ENCODE results near the gene CNOT1. TPM values are rescaled to one million over a fixed set of nuclear protein-coding genes. Genes with fewer than 3 reads are reported as not detected.

CNOT1 gene
- polyA plus RNA-seq, 1 donor (not counting 4 experiments of a cell fraction or from before 2014, with no cell fraction given) = 163 TPM

DNA sequence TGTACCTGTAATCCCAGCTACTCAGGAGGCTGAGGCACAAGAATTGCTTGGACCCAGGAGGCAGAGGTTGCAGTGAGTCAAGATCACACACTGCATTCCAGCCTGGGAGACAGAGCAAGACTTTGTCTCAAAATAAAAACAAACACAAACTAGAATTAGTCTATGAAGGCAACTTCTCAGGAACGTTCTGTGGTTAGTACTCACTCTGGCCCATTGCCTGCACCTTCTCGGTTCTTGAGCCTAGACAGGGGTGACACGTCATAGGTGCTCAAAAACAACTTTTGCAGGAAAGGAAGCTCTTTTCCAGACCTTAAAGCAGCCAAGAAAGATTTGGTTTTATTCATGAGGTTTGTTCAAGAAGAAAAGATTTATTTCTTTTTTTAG lies 22.3 kb upstream of the CNOT1 start:
- Histone ChIP-seq H3K4me1 (ENCODE audit: control insufficient read depth, extremely low read depth, insufficient read depth, low read length) (peaks cover 9% of the 10 kb centered on the region), H3K9me3 (ENCODE audit: control insufficient read depth, low read depth, low read length) (no peaks in the 10 kb centered on the region), H4K20me1 (ENCODE audit: control insufficient read depth, extremely low read depth, insufficient read depth, low read length) (no peaks in the 10 kb centered on the region), H3K9me1 (ENCODE audit: control insufficient read depth, extremely low read depth, insufficient read depth, low read length) (no peaks in the 10 kb centered on the region), H3K36me3 (ENCODE audit: control insufficient read depth in 2 of 2, extremely low read depth in 1 of 2, insufficient read depth in 2 of 2, low read length in 2 of 2) (no peaks in the 10 kb centered on the region), H3K4me2 (ENCODE audit: control insufficient read depth, extremely low read depth, insufficient read depth, low read depth, low read length) (peak overlapping the region; percentile 38), H3K4me3 (ENCODE audit: control insufficient read depth in 2 of 3, extremely low read depth in 1 of 3, insufficient read depth in 2 of 3, low read depth in 1 of 3, low read length in 3 of 3) (no peak overlapping the region), H3K27me3 (ENCODE audit: control insufficient read depth, extremely low read depth, insufficient read depth, low read length) (no peaks in the 10 kb centered on the region), H3K27ac (ENCODE audit: control insufficient read depth, insufficient read depth, low read length) (no peak overlapping the region), H2AFZ (ENCODE audit: control insufficient read depth, low read length) (no peak overlapping the region), H3K9ac (ENCODE audit: control insufficient read depth, extremely low read depth, insufficient read depth, low read length) (no peak overlapping the region), H3K79me2 (ENCODE audit: control insufficient read depth, insufficient read depth, low read length) (no peaks in the 10 kb centered on the region)
- dilution Hi-C loops (cut with MboI; ENCODE audit: extremely low pct_ligation_motif_present, low sequenced_read_pairs) = no loop called here
- TF ChIP-seq EZH2 (IDR thresholded peaks at IDR 0.05; ENCODE audit: low read length) = no peak
- TF ChIP-seq, protein P1, sequence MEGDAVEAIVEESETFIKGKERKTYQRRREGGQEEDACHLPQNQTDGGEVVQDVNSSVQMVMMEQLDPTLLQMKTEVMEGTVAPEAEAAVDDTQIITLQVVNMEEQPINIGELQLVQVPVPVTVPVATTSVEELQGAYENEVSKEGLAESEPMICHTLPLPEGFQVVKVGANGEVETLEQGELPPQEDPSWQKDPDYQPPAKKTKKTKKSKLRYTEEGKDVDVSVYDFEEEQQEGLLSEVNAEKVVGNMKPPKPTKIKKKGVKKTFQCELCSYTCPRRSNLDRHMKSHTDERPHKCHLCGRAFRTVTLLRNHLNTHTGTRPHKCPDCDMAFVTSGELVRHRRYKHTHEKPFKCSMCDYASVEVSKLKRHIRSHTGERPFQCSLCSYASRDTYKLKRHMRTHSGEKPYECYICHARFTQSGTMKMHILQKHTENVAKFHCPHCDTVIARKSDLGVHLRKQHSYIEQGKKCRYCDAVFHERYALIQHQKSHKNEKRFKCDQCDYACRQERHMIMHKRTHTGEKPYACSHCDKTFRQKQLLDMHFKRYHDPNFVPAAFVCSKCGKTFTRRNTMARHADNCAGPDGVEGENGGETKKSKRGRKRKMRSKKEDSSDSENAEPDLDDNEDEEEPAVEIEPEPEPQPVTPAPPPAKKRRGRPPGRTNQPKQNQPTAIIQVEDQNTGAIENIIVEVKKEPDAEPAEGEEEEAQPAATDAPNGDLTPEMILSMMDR (optimal IDR thresholded peaks at IDR 0.05 in 1 of 3, IDR thresholded peaks at IDR 0.05 in 1 of 3, conservative IDR thresholded peaks at IDR 0.05 in 1 of 3; ENCODE audit: extremely low read depth in 1 of 3, insufficient read depth in 2 of 3, low read length in 3 of 3) = no peak
- FAIRE-seq (no peak), DNase-seq (ENCODE audit: low read depth, low spot score) (no peak)

DNA sequence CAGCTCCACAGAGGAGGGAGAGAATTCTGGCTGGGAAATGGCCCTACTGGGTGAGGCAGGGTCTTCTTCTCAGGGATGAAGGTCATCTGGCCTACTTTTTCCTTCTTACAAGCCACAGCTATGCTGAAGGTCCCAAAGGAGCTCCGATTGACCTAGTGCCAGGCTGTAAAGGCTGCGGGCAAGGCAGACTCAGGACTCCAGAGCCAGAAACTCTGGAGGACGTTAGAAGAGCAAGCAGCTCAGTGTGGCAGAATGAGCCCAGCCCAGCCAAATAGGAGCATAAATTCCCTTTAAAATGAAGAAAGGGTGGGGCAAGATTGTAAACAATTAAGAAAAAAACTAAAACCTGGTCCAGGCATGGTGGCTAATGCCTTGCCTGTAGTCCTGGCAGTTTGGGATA lies 20.1 kb upstream of the CNOT1 start:
- Histone ChIP-seq H3K79me2 (ENCODE audit: control insufficient read depth, insufficient read depth, low read length) (no peaks in the 10 kb centered on the region), H3K9ac (ENCODE audit: control insufficient read depth, extremely low read depth, insufficient read depth, low read length) (no peak overlapping the region), H3K27ac (ENCODE audit: control insufficient read depth, insufficient read depth, low read length) (no peak overlapping the region), H3K36me3 (ENCODE audit: control insufficient read depth in 2 of 2, extremely low read depth in 1 of 2, insufficient read depth in 2 of 2, low read length in 2 of 2) (no peaks in the 10 kb centered on the region), H3K4me2 (ENCODE audit: control insufficient read depth, extremely low read depth, insufficient read depth, low read depth, low read length) (no peak overlapping the region), H3K9me3 (ENCODE audit: control insufficient read depth, low read depth, low read length) (no peaks in the 10 kb centered on the region), H4K20me1 (ENCODE audit: control insufficient read depth, extremely low read depth, insufficient read depth, low read length) (no peaks in the 10 kb centered on the region), H2AFZ (ENCODE audit: control insufficient read depth, low read length) (no peak overlapping the region), H3K4me1 (ENCODE audit: control insufficient read depth, extremely low read depth, insufficient read depth, low read length) (peaks cover 9% of the 10 kb centered on the region), H3K4me3 (ENCODE audit: control insufficient read depth in 2 of 3, extremely low read depth in 1 of 3, insufficient read depth in 2 of 3, low read depth in 1 of 3, low read length in 3 of 3) (no peak overlapping the region), H3K27me3 (ENCODE audit: control insufficient read depth, extremely low read depth, insufficient read depth, low read length) (no peaks in the 10 kb centered on the region), H3K9me1 (ENCODE audit: control insufficient read depth, extremely low read depth, insufficient read depth, low read length) (no peaks in the 10 kb centered on the region)
- no peak for FAIRE-seq
- TF ChIP-seq, protein P1 (optimal IDR thresholded peaks at IDR 0.05 in 1 of 3, IDR thresholded peaks at IDR 0.05 in 1 of 3, conservative IDR thresholded peaks at IDR 0.05 in 1 of 3; ENCODE audit: extremely low read depth in 1 of 3, insufficient read depth in 2 of 3, low read length in 3 of 3) = no peak
- no peak for TF ChIP-seq EZH2 (IDR thresholded peaks at IDR 0.05; ENCODE audit: low read length)
- dilution Hi-C loops (cut with MboI; ENCODE audit: extremely low pct_ligation_motif_present, low sequenced_read_pairs) = no loop called here
- no peak for DNase-seq (ENCODE audit: low read depth, low spot score)

All from keratinocyte (primary cell).